ENCODE measurements around the gene CXCR2.

DNA sequence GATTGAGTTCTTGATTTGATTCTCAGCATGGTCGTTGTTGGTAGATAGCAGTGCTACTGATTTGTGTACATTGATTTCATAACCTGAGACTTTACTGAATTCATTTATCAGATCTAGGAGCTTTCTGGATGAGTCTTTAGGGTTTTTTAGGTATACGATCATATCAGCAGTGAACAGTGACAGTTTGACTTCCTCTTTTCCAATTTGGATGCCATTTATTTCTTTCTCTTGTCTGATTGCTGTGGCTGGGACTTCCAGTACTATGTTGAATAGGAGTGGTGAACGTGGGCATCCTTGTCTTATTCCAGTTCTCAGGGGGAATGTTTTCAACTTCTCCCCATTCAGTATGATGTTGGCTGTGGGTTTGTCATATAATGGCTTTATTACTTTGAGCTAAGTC lies 27.9 kb upstream of the CXCR2 start:
- no peak for TF ChIP-seq POLR2A (IDR thresholded peaks at IDR 0.05)
- TF ChIP-seq, protein P1, sequence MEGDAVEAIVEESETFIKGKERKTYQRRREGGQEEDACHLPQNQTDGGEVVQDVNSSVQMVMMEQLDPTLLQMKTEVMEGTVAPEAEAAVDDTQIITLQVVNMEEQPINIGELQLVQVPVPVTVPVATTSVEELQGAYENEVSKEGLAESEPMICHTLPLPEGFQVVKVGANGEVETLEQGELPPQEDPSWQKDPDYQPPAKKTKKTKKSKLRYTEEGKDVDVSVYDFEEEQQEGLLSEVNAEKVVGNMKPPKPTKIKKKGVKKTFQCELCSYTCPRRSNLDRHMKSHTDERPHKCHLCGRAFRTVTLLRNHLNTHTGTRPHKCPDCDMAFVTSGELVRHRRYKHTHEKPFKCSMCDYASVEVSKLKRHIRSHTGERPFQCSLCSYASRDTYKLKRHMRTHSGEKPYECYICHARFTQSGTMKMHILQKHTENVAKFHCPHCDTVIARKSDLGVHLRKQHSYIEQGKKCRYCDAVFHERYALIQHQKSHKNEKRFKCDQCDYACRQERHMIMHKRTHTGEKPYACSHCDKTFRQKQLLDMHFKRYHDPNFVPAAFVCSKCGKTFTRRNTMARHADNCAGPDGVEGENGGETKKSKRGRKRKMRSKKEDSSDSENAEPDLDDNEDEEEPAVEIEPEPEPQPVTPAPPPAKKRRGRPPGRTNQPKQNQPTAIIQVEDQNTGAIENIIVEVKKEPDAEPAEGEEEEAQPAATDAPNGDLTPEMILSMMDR (IDR thresholded peaks at IDR 0.05) = no peak
